ENCODE measurements around the gene CCBE1.

CCBE1 gene

GRCh38 chr18:59481436-59481835 lies 215.8 kb downstream of the CCBE1 start:
- Histone ChIP-seq H3K36me3 (no peaks in the 10 kb centered on the region), H3K4me1 (peaks cover 9% of the 10 kb centered on the region; the same call in 1 of the 2 replicates)
- no peak for TF ChIP-seq CTCF (IDR thresholded peaks at IDR 0.05; ENCODE audit: low read depth, low read length)

GRCh38 chr18:59479776-59480175 lies 217.4 kb downstream of the CCBE1 start:
- TF ChIP-seq CTCF (IDR thresholded peaks at IDR 0.05; ENCODE audit: low read depth, low read length) = no peak
- no peak for DNase-seq
- Histone ChIP-seq H3K9me3 (no peaks in the 10 kb centered on the region), H3K4me1 (peaks cover 9% of the 10 kb centered on the region; the same call in 1 of the 2 replicates), H3K27me3 (no peaks in the 10 kb centered on the region), H3K36me3 (no peaks in the 10 kb centered on the region), H3K4me3 (ENCODE audit: low read depth, low read length) (no peak overlapping the region)

More at GRCh38 chr18:59481436-59481835, 215.8 kb downstream of the CCBE1 start:
- no peak overlapping the region for H3K4me3 ChIP-seq (ENCODE audit: low read depth, low read length)
- H3K27me3 ChIP-seq = no peaks in the 10 kb centered on the region
- no peaks in the 10 kb centered on the region for H3K9me3 ChIP-seq
- DNase-seq = no peak

DNA sequence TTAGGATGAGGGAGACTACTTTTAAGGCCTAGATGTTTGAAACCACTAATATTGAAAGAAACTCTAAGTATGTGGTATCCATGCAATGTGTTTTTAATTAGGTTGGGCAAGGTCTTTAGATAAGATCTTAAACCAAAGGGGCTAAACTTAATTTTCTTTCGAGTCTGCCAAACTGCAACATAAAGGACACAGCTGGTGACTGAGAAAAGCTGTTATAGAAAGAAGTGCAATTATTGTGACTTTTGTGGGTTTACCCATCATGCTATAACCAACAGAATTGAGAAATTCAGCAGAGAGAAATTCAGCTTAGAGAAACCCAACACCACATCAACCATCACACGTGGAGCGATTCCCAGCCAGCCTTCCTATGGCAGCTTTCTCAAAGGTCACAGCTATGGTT lies 218.6 kb downstream of the CCBE1 start:
- Histone ChIP-seq H3K4me1 (peaks cover 9% of the 10 kb centered on the region; the same call in 1 of the 2 replicates), H3K27me3 (no peaks in the 10 kb centered on the region), H3K36me3 (no peaks in the 10 kb centered on the region), H3K9me3 (no peaks in the 10 kb centered on the region), H3K4me3 (ENCODE audit: low read depth, low read length) (no peak overlapping the region)
- no peak for DNase-seq
- TF ChIP-seq CTCF (IDR thresholded peaks at IDR 0.05; ENCODE audit: low read depth, low read length) = no peak

GRCh38 chr18:59477849-59478248 lies 219.4 kb downstream of the CCBE1 start:
- Histone ChIP-seq H3K4me3 (ENCODE audit: low read depth, low read length) (no peak overlapping the region), H3K9me3 (no peaks in the 10 kb centered on the region), H3K36me3 (no peaks in the 10 kb centered on the region), H3K27me3 (no peaks in the 10 kb centered on the region), H3K4me1 (peaks cover 9% of the 10 kb centered on the region; the same call in 1 of the 2 replicates)
- TF ChIP-seq CTCF (IDR thresholded peaks at IDR 0.05; ENCODE audit: low read depth, low read length) = no peak
- no peak for DNase-seq

DNA sequence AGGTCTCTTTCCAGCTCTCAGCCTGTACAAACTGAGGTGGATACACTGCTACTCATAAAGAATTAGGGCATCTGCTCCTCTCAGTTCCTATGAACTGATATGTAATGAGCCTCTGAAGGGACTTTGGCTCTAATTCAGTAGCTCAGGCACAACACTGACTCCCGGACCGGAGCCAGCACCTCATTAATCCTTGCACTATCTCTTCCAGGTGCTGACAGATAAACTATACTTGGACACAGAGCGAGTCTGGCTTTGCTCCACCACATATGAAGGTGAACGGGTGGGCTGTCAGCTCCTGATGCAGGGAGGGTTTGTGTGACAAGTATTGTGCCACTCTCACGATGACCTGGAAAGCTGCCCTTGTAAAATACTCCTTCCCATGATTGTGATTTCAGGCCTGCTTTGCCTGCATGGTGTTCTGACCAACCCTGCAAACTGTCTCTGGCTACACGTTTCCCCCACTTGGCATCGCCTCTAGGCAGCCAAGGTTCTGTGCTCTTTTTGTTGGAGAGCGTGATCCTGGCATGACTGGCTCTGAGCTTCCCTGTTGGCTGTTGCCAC lies 226.6 kb downstream of the CCBE1 start:
- no peaks in the 10 kb centered on the region for H3K36me3 ChIP-seq
- DNase-seq = no peak
- H3K27me3 ChIP-seq = no peaks in the 10 kb centered on the region
- TF ChIP-seq CTCF (IDR thresholded peaks at IDR 0.05; ENCODE audit: low read depth, low read length) = no peak
- H3K4me3 ChIP-seq (ENCODE audit: low read depth, low read length) = no peak overlapping the region
- H3K4me1 ChIP-seq = no peaks in the 10 kb centered on the region
- no peaks in the 10 kb centered on the region for H3K9me3 ChIP-seq

GRCh38 chr18:59469463-59470180 lies 227.6 kb downstream of the CCBE1 start:
- DNase-seq = no peak
- Histone ChIP-seq H3K4me1 (no peaks in the 10 kb centered on the region), H3K27me3 (no peaks in the 10 kb centered on the region), H3K36me3 (no peaks in the 10 kb centered on the region), H3K9me3 (no peaks in the 10 kb centered on the region), H3K4me3 (ENCODE audit: low read depth, low read length) (no peak overlapping the region)
- TF ChIP-seq CTCF (IDR thresholded peaks at IDR 0.05; ENCODE audit: low read depth, low read length) = no peak
